GM23248 (cell line): ENCODE results near the gene NHSL2.

Source experiments
- EZH2 ChIP-seq: fragments of 200-600 bp; sonication (generic); IDR thresholded peaks from 2 replicates; pipeline ENCODE4 v1.6.1; 2018; ENCODE audit warnings: antibody characterized with exemption, mild to moderate bottlenecking; ENCODE audit not compliant: insufficient read depth, poor library complexity, severe bottlenecking
- EZH2phosphoT487 ChIP-seq: fragments of 200-600 bp; sonication (generic); IDR thresholded peaks from 2 replicates; pipeline ENCODE4 v1.6.1; 2018; ENCODE audit warnings: antibody characterized with exemption, moderate library complexity, mild to moderate bottlenecking, low read depth; ENCODE audit not compliant: insufficient read depth

DNA sequence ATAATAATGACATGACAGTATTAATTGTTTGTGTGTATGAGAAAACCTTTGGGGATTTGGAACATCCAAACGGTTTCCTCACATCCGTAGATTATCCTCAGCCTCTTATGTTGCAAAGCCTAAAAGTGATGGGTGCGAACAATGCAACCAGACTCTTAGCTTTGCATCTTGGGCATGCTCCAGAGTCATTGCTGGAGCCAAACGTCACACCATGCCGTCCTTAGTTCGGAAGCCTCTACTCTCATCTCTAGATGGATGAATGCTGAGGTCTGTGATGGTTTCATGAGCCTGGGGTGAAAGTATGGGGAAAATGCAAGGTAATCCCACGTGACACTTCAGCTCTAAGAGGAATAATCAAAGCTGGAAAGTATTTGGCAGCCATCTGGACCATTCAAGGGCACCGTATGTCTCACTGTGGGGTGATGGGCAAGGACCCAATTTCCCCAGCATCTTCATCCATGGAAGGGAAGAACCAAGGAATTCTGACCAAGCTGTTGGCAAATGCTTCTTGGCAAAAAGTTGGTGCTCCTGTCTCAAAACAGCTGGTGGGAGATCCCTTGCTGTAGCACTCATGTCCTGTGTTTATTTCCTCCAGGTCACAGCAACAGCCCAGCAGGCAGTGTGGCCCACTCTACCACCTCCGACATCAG lies 227.3 kb downstream of the NHSL2 start:
- no peak for TF ChIP-seq EZH2phosphoT487
- no peak for TF ChIP-seq EZH2
